Adrenal gland (tissue), 5 donors: Measurements from ENCODE around the gene TSPAN32.

Source experiments
- CTCF ChIP-seq, 6 experiments: fragments of 450-650 bp in 4 of 6; fragments of 200-600 bp in 2 of 6; sonication (generic) in 1 of 6; IDR thresholded peaks; 1 replicate in 5 of 6; 2 replicates in 1 of 6; pipeline versions ENCODE4 v1.5.1 to v1.8.0; 2016 to 2021; ENCODE audit warnings: antibody characterized with exemption in 6 of 6, mild to moderate bottlenecking in 2 of 6, moderate library complexity in 1 of 6
- POLR2A ChIP-seq, 2 donors: fragments of 450-650 bp; IDR thresholded peaks; one replicate each; pipeline ENCODE4 v1.6.1; 2017; ENCODE audit warnings: antibody characterized with exemption in 2 of 2, mild to moderate bottlenecking in 2 of 2, moderate library complexity in 1 of 2
- donor health status: DM: no; HTN: no; CAD: no.

- TF ChIP-seq CTCF (IDR thresholded peaks at IDR 0.05) (no peak), POLR2A (IDR thresholded peaks at IDR 0.05) (no peak)
Measured at GRCh38 chr11:2316963-2317244, 15.1 kb downstream of the TSPAN32 start.
